Astrocyte (in vitro differentiated cells and primary cell): ENCODE data around the gene FAM3D.

Source experiments
- EZH2 ChIP-seq: IDR thresholded peaks from 2 replicates; pipeline ENCODE4 v1.6.1; 2012; ENCODE audit warnings: mild to moderate bottlenecking, low read length, inconsistent platforms; ENCODE audit not compliant: insufficient read depth
- TF ChIP-seq, protein P1 (sequence below): IDR thresholded peaks from 2 replicates; pipeline ENCODE4 v1.5.1; 2011; ENCODE audit warnings: low read depth, mild to moderate bottlenecking, inconsistent platforms, low read length, moderate library complexity; ENCODE audit not compliant: insufficient read depth

DNA sequence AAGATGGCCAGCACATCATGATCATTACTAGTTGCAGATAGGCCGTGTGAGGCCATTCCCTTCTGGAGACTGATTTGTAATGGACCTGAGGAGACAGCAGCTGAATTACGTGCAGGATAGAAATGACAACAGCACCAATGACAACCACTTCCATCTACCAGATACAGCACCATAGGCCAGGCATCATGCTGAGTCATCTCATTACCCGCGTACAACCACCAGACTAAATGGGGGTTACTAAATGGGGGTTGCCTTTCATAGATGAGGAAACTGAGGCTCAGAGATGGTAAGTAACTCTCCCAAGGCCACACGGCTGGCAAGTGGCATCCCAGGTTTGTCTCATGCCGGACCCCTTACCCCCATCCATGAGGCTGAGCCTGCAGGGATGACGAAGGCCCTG is 56.6 kb downstream of the FAM3D start:
- TF ChIP-seq, protein P1, sequence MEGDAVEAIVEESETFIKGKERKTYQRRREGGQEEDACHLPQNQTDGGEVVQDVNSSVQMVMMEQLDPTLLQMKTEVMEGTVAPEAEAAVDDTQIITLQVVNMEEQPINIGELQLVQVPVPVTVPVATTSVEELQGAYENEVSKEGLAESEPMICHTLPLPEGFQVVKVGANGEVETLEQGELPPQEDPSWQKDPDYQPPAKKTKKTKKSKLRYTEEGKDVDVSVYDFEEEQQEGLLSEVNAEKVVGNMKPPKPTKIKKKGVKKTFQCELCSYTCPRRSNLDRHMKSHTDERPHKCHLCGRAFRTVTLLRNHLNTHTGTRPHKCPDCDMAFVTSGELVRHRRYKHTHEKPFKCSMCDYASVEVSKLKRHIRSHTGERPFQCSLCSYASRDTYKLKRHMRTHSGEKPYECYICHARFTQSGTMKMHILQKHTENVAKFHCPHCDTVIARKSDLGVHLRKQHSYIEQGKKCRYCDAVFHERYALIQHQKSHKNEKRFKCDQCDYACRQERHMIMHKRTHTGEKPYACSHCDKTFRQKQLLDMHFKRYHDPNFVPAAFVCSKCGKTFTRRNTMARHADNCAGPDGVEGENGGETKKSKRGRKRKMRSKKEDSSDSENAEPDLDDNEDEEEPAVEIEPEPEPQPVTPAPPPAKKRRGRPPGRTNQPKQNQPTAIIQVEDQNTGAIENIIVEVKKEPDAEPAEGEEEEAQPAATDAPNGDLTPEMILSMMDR, result no peak
- no peak for TF ChIP-seq EZH2
